B cell (primary cell): ENCODE measurements around the gene GDE1. TPM values are rescaled to one million over a fixed set of nuclear protein-coding genes. Genes with fewer than 3 reads are reported as not detected.
"Not testable (repeated sequence)": the region's sequence is repeated elsewhere in the genome, so short reads cannot be mapped to it uniquely, and the experiment has no call there.

Experiments used
- ATAC-seq: fragments of 200-7000 bp; cut with Tn5 transposase; one replicate; pipeline ENCODE4 v1.10.0; 2021; ENCODE audit warnings: low read depth, mild to moderate bottlenecking, moderate number of reproducible peaks, moderate library complexity
- CTCF ChIA-PET: fragments of 350-600 bp; sonication (Branson Sonifier 250); formaldehyde crosslinking; loops from one replicate; lab custom pipeline; 2021; ENCODE audit warnings: antibody characterized with exemption, inconsistent platforms; lab: Charles Lee
- POLR2A ChIA-PET: fragments of 350-600 bp; sonication (Branson Sonifier 250); formaldehyde crosslinking; loops from one replicate; lab custom pipeline; 2021; ENCODE audit warnings: antibody characterized with exemption; lab: Charles Lee
- DNase-seq: peaks from one replicate; pipeline ENCODE4 v3.0.0; 2013
- H2AFZ ChIP-seq: 2 replicates; pipeline ENCODE4 v1.6.1; 2012; ENCODE audit warnings: mild to moderate bottlenecking, low read depth, low read length; ENCODE audit not compliant: insufficient read depth, poor library complexity, severe bottlenecking
- H3K27ac ChIP-seq, 2 donors: 1 replicate in 1 of 2; 2 replicates in 1 of 2; pipeline ENCODE4 v1.5.1; 2012 to 2013; ENCODE audit warnings: low read length in 2 of 2, mild to moderate bottlenecking in 2 of 2, moderate library complexity in 1 of 2
- H3K27me3 ChIP-seq, 4 experiments: fragments of 200-600 bp in 1 of 4; sonication (generic) in 1 of 4; replicated peaks in 1 of 4; 1 replicate in 2 of 4; 2 replicates in 2 of 4; pipeline versions ENCODE4 v1.6.1 to v1.7.0; 2013 to 2016; ENCODE audit warnings: low read length in 3 of 4, mild to moderate bottlenecking in 2 of 4, mixed read lengths in 1 of 4, moderate library complexity in 1 of 4; ENCODE audit not compliant: insufficient read depth in 4 of 4, control insufficient read depth in 3 of 4; ENCODE audit errors: control extremely low read depth in 1 of 4
- H3K36me3 ChIP-seq, 2 experiments: replicated peaks in 1 of 2; 1 replicate in 1 of 2; 2 replicates in 1 of 2; pipeline versions ENCODE4 v1.6.1 to v1.7.1; 2013; ENCODE audit warnings: low read length in 1 of 2; ENCODE audit not compliant: insufficient read depth in 2 of 2, control insufficient read depth in 1 of 2; ENCODE audit errors: control extremely low read depth in 1 of 2, extremely low read depth in 1 of 2
- H3K4me1 ChIP-seq, 2 donors: fragments of 200-600 bp in 1 of 2; sonication (generic) in 1 of 2; 1 replicate in 1 of 2; 2 replicates in 1 of 2; pipeline versions ENCODE4 v1.5.1 to v1.6.1; 2013 to 2017; ENCODE audit warnings: low read length in 2 of 2; ENCODE audit not compliant: control insufficient read depth in 2 of 2, insufficient read depth in 2 of 2
- H3K4me2 ChIP-seq: replicated peaks from 2 replicates; pipeline ENCODE3; 2012; ENCODE audit warnings: mild to moderate bottlenecking, low read depth, low read length; ENCODE audit not compliant: poor library complexity, severe bottlenecking
- H3K4me3 ChIP-seq, 5 experiments: fragments of 200-600 bp in 1 of 5; sonication (generic) in 1 of 5; 1 replicate in 3 of 5; 2 replicates in 2 of 5; pipeline versions ENCODE4 v1.5.1 to v1.7.0; 2011 to 2016; ENCODE audit warnings: low read length in 4 of 5, mild to moderate bottlenecking in 4 of 5, low read depth in 2 of 5, control low read depth in 1 of 5, moderate library complexity in 1 of 5; ENCODE audit not compliant: insufficient read depth in 1 of 5; ENCODE audit errors: control extremely low read depth in 1 of 5, extremely low read depth in 1 of 5
- H3K79me2 ChIP-seq: fragments of 200-600 bp; sonication (generic); one replicate; pipeline ENCODE4 v1.6.0; 2016; ENCODE audit warnings: low read length; ENCODE audit not compliant: control insufficient read depth, insufficient read depth
- H3K9ac ChIP-seq: fragments of 200-600 bp; sonication (generic); 2 replicates; pipeline ENCODE4 v1.6.1; 2017; ENCODE audit warnings: mild to moderate bottlenecking, low read length, moderate library complexity
- H3K9me3 ChIP-seq, 3 donors: one replicate each; pipeline versions ENCODE4 v1.6.1 to v1.7.1; 2013; ENCODE audit warnings: low read length in 2 of 3; ENCODE audit not compliant: control insufficient read depth in 2 of 3, insufficient read depth in 1 of 3; ENCODE audit errors: control extremely low read depth in 1 of 3
- H4K20me1 ChIP-seq: 2 replicates; pipeline ENCODE4 v1.6.0; 2012; ENCODE audit warnings: mild to moderate bottlenecking, low read length; ENCODE audit not compliant: insufficient read depth, control insufficient read depth, poor library complexity, severe bottlenecking
- H3K27ac Mint-ChIP-seq: one replicate; pipeline ENCODE4 v1.8.0; 2021; ENCODE audit warnings: mixed read lengths
- H3K27me3 Mint-ChIP-seq: one replicate; pipeline ENCODE4 v1.8.0; 2021; ENCODE audit warnings: mixed read lengths
- H3K4me1 Mint-ChIP-seq: one replicate; pipeline ENCODE4 v1.8.0; 2021; ENCODE audit warnings: mixed read lengths
- H3K4me3 Mint-ChIP-seq: one replicate; pipeline ENCODE4 v1.8.0; 2021; ENCODE audit warnings: mixed read lengths
- H3K9me3 Mint-ChIP-seq: one replicate; pipeline ENCODE4 v1.8.0; 2022; ENCODE audit warnings: mixed read lengths; ENCODE audit not compliant: insufficient read depth
- CTCF ChIP-seq: fragments of 200-600 bp; IDR thresholded peaks from one replicate; pipeline ENCODE4 v1.8.0; 2022; ENCODE audit warnings: antibody characterized with exemption, mild to moderate bottlenecking
- EZH2 ChIP-seq: IDR thresholded peaks from 2 replicates; pipeline ENCODE4 v1.6.1; 2012; ENCODE audit warnings: borderline replicate concordance, low read depth, mild to moderate bottlenecking, moderate library complexity, low read length; ENCODE audit not compliant: insufficient read depth, poor library complexity, severe bottlenecking
- WGBS: methylation state at CpG from one replicate; pipeline ENCODE4 v1.1.5; 2013; ENCODE audit warnings: missing lambda C conversion rate; ENCODE audit not compliant: insufficient coverage; 5-methylcytosine and 5-hydroxymethylcytosine counted together
- intact Hi-C: fragments of 100-400 bp; cut with micrococcal nuclease; formaldehyde crosslinking; loops from one replicate; pipeline ENCODE4 v1.10.0; 2022
- polyA plus RNA-seq: library from polyadenylated mRNA; depleted of rRNA; stranded (reverse); fragments of >200 nt; gene quantifications from 2 replicates; pipeline ENCODE4 v1.2.3, GENCODE V29; 2012
- total RNA-seq, 2 donors: library from RNA; stranded (reverse); fragments of 120-200 nt in 1 of 2; gene quantifications; 1 replicate in 1 of 2; 2 replicates in 1 of 2; pipeline versions ENCODE4 v1.2.3 to v1.2.4, GENCODE V29; 2013 to 2022

GDE1 gene
- total and polyA plus RNA-seq, 2 donors (not counting 1 experiment from before 2014, with no cell fraction given) = 10.0 to 25.3 TPM

GRCh38 chr16:19548144-19548543 is 26.2 kb upstream of the GDE1 start:
- DNase-seq = no peak
- WGBS = 100% methylated on average over 1 of the region's 3 CpGs
- H3K36me3 ChIP-seq = peaks cover 0 to 16% of the 10 kb centered on the region in 2 experiments
- Mint-ChIP-seq H3K4me1 (no peaks in the 10 kb centered on the region), H3K4me3 (no peak overlapping the region), H3K9me3 (no peaks in the 10 kb centered on the region), H3K27me3 (no peaks in the 10 kb centered on the region), H3K27ac (no peak overlapping the region)
- H3K9me3 ChIP-seq = no peaks in the 10 kb centered on the region
- ATAC-seq = no peak
- no peaks in the 10 kb centered on the region for H3K4me1 ChIP-seq
- H2AFZ ChIP-seq = no peak overlapping the region
- intact Hi-C loops = no loop called here
- H3K4me2 ChIP-seq = no peak overlapping the region
- no peaks in the 10 kb centered on the region for H3K79me2 ChIP-seq
- H3K9ac ChIP-seq = no peak overlapping the region
- H3K27ac ChIP-seq = no peak overlapping the region
- ChIA-PET POLR2A (interaction anchor here (0.6 kb wide), 1 partner anchor 46 kb away, joined by 3 read pairs; no protein-coding TSS in a partner anchor), CTCF (interaction anchor here (0.6 kb wide), 1 partner anchor 10 kb away, joined by 3 read pairs; no protein-coding TSS in a partner anchor)
- H4K20me1 ChIP-seq = no peaks in the 10 kb centered on the region
- no peak overlapping the region for H3K4me3 ChIP-seq
- no peak for TF ChIP-seq EZH2
- no peak for TF ChIP-seq CTCF
- H3K27me3 ChIP-seq = no peaks in the 10 kb centered on the region

GRCh38 chr16:19543278-19543996 is 21.5 kb upstream of the GDE1 start:
- H3K79me2 ChIP-seq, POLR2A ChIA-PET, H3K27me3 ChIP-seq, H3K27ac ChIP-seq, H3K4me3 Mint-ChIP-seq, H3K27me3 Mint-ChIP-seq, H3K4me3 ChIP-seq, intact Hi-C loops, H3K27ac Mint-ChIP-seq, ATAC-seq, H3K9ac ChIP-seq, H3K9me3 ChIP-seq, H3K9me3 Mint-ChIP-seq, H2AFZ ChIP-seq, H3K4me2 ChIP-seq, DNase-seq, CTCF ChIA-PET, H3K4me1 Mint-ChIP-seq, H3K4me1 ChIP-seq, H4K20me1 ChIP-seq: not testable (repeated sequence)
- WGBS = 94% methylated on average over 5 of the region's 10 CpGs
- peaks cover 3 to 25% of the 10 kb centered on the region in 2 experiments for H3K36me3 ChIP-seq
